OCI-LY1 (cell line): ENCODE results near the gene TBC1D22B.

Experiments
- EZH2 ChIP-seq: fragments of 200-600 bp; sonication (generic), shearing (Covaris generic); IDR thresholded peaks from 2 replicates; pipeline ENCODE4 v1.8.0; 2017; ENCODE audit warnings: borderline replicate concordance, mixed run types, mild to moderate bottlenecking, antibody characterized with exemption, low read length, moderate library complexity, mixed read lengths
- TF ChIP-seq, protein P1 (sequence below): fragments of 200-600 bp; sonication (generic), shearing (Covaris generic); IDR thresholded peaks from 2 replicates; pipeline ENCODE4 v1.5.1; 2017; ENCODE audit warnings: mild to moderate bottlenecking, antibody characterized with exemption, low read length, moderate library complexity, mixed read lengths

GRCh38 chr6:37208793-37209192 lies 48.8 kb upstream of the TBC1D22B start:
- TF ChIP-seq, protein P1, sequence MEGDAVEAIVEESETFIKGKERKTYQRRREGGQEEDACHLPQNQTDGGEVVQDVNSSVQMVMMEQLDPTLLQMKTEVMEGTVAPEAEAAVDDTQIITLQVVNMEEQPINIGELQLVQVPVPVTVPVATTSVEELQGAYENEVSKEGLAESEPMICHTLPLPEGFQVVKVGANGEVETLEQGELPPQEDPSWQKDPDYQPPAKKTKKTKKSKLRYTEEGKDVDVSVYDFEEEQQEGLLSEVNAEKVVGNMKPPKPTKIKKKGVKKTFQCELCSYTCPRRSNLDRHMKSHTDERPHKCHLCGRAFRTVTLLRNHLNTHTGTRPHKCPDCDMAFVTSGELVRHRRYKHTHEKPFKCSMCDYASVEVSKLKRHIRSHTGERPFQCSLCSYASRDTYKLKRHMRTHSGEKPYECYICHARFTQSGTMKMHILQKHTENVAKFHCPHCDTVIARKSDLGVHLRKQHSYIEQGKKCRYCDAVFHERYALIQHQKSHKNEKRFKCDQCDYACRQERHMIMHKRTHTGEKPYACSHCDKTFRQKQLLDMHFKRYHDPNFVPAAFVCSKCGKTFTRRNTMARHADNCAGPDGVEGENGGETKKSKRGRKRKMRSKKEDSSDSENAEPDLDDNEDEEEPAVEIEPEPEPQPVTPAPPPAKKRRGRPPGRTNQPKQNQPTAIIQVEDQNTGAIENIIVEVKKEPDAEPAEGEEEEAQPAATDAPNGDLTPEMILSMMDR, result no peak
- TF ChIP-seq EZH2, result no peak
